Astrocyte of the hippocampus (primary cell): ENCODE data around the gene POFUT2.

Experiments used
- DNase-seq: peaks from one replicate; pipeline ENCODE4 v3.0.0; 2011; ENCODE audit warnings: low read depth, low spot score

POFUT2 gene

GRCh38 chr21:45283611-45284455 lies 3.9 kb downstream of the POFUT2 start:
- no peak for DNase-seq

DNA sequence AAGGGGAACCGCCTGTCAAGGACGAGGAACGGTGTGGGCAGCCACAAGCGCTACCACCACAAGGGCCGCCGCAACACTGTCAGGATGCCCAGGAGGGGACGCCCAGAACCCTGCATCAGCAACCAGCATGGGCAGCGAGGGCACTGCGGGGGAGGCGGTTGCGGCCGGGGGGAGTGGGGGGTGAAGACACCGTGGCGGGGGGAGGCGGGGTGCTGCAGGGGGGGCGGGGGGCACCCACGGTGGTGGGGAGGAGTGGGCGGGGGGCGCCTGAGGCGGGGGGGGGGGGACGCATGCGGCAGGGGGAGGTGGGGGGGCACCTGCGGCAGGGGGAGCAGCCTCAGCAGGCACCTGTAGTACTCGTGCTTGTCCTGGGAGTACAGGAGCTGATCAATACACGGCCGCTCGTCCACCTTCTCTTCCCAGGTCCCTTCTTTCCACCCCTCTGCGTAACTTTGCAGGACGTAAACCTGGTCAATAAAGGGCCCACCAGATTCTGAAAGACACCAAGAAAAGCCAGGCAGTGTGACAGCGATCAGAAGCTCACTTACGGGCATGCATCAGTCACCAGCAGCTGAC lies 4.6 kb downstream of the POFUT2 start:
- no peak for DNase-seq

DNA sequence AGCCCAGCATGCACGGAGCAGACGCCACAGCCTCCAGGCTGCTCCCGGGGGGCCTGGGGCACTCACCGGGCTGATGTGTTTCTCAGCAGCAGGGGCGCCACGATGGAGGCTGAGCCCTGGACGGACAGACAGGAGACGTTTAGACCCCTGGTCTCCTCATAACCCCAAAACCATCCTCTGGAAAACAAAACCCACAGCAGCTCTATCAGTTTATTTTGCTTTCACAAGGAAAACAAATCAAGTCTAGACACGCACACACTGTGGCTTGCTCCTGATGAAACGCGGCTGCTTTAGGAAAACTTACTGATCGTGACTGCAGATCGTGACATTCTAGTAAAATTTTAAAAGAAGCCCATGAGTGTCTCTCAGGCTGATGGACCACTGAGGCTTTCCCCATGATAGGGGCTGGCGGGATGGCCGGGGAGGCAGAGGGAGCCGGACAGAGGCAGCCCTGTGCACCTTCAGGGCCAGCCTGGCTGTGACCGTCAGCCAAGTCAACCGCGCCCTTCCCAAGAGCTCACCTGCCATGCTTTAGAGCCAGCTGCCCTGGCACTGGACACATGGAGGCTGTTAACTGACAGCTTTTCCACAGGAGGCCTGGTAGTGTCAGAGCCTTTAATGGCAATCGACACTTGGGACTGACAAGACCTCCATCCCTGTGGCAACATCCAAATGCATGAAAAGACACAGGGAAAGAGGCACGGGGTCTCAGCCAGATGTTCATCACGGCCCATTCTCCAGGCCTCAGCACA lies 5.2 kb downstream of the POFUT2 start:
- DNase-seq = no peak

- DNase-seq = no peak
These were observed 6.0 kb downstream of the POFUT2 start for GRCh38 chr21:45281411-45282282.

DNA sequence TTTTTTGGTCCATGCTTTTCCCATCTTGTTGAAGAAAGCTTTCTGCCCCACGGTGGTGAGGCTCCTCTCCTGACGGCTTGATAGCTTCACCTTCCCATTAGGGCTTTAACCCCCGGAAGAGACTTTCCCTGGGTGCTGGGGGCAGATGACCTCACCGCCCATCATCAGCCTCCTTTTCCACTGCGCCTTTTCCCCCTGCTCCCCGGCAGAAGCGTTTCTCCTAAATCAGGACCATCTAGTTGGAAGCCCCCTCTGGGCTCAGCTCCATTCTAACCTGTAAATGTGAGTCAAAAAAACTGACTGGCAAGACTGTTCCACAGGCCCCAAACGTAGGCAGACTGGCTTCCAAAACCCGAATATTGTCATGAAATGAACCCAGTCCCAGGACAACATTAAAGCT lies 6.7 kb downstream of the POFUT2 start:
- DNase-seq = no peak

DNA sequence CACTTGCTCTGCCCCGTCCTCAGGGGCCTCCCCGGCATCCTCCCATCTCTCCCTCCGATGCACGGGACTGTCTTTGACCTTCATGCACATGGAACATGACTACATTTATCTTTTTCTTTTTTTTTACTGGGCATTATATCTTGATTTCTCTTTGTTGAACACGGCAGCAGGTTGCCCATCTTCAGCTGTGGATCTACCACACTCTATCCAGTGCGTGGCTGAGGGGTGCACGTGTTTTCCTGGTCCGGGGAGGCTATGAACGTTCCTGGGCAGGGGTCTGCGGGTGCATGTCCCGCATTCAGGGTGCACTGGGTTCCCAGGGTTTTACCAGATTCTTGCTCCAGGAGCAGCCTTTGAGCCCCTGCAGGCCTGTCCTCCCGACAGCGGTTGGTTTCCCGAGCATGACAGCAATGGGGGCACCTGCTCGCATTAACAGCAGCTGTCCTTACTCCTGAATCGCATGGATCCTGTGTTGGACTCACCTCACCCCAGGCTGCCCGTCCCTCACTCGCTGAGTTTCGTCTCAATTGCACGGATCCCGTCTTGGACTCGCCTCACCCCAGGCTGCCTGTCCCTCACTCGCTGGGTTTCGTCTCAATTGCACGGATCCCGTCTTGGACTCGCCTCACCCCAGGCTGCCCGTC lies 7.4 kb downstream of the POFUT2 start:
- DNase-seq = no peak

- no peak for DNase-seq
These were observed 8.1 kb downstream of the POFUT2 start for GRCh38 chr21:45279446-45280177.

- DNase-seq = no peak
These were observed 9.4 kb downstream of the POFUT2 start for GRCh38 chr21:45278156-45278911.

GRCh38 chr21:45277101-45278045 lies 10.3 kb downstream of the POFUT2 start:
- DNase-seq = no peak

- DNase-seq = no peak
These were observed 11.1 kb downstream of the POFUT2 start for GRCh38 chr21:45276596-45276995.

DNA sequence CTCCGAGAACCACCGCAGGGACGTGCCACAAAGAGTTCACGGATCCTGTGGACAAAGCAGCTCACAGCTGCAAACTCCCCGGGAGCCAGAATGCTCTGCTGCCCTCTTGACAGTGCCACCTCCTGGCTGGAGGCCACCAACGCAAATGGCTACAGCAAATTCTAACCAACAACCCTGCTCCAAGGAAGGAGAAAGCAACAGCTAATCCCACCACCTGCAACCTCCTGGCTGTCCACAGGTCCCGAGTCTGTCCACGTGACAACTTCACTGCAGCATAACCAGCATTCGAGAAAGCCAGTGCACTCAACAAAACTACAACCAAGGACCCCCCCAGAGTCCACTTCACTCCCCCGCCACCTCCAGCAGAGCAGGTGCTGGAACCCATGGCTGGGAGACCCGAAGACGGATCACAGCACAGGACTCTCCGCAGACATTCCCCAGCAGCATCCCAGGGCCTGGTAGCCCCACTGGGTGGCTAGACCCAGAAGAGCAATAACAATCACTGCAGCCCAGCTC lies 17.3 kb downstream of the POFUT2 start:
- DNase-seq = no peak

- no peak for DNase-seq
These were observed 17.8 kb downstream of the POFUT2 start for GRCh38 chr21:45269861-45270260.

DNA sequence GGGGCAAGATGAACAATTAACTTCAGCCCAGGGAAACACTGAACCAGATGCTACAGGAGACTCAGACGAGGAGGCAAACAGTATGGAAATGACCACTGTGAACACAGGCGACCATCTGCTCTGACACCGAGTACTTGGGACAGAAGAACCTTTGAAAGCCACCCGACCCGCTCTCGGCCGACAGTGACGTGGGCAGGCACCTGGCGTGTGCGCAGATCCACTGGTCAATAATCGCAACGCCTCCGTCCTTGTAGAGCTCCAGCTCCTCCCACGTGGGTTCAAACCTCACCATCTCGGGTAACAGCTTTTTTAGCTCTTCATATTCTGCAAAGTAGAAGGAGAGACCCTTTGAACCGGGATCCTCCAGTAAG lies 20.3 kb downstream of the POFUT2 start:
- no peak for DNase-seq

DNA sequence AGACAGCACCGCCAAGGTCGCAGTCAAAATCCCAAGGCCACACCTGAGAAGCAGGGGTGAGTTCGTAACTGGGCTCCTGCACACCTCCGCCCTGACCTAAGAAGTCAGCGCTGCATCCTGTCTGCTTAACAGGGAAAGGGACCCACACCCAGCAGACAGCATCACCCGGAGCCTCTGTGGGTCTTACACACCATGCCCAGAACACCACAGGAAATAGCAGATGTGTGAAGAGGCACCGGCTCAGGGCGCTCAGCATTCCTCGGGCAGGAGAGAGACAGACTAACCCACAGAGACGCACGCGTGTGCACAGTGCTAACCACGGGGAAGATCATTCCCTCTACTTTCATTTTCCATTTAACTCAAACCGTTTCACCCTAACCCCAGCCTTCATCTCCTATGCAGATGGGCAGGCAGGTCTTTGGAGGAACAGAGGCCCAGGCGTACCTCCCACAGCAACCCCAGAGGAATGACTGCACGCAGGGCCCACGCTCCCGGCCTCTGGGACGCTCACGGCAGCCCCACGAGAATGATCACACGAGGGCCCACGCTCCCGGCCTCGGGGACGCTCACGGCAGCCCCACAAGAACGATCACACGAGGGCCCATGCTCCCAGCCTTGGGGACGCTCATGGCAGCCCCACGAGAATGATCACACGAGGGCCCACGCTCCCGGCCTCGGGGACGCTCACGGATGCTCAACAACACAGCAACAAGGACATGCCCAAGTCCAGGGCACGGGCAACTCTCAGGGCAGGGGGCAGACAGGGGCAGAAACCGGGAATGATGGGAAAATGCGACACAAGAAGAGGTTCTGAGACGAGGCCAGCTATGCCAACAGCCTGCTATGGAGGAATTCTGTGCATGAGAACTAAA lies 20.9 kb downstream of the POFUT2 start:
- DNase-seq = no peak

- DNase-seq = no peak
These were observed 21.8 kb downstream of the POFUT2 start for GRCh38 chr21:45265721-45266517.

DNA sequence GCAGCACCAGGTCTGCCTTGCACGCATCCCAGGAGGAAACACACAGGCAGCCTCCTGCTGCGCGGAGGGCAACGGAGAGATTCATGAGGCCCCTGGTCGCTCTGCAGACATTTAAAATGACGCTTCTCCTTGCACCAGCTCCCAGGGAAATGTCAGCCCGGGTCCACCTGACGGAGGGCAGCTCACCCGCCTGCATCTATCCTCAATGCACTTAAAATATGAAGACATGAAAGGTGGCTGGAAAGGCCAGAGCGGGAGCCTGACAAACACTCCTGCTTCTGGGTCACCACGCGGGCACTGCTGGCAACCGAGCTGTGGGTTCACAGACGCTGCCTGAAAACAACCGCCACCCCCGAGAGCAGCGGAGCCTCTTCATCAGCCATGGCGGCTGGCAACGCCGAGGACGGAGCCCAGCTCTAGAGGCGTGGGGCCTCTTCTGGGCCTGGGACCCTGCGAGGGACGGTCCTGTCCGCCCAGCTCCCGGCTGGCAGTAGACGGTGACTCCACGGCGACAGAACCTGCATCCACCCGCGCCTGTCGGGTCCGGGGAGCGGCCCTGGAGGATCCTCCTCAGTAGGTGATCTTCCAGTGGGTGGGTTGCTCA lies 22.7 kb downstream of the POFUT2 start:
- no peak for DNase-seq
